IMR-90 (cell line): Measurements from ENCODE around the gene SEC16A. TPM values are rescaled to one million over a fixed set of nuclear protein-coding genes. Genes with fewer than 3 reads are reported as not detected.

Source experiments
- ATAC-seq: fragments of 200-7000 bp; cut with Tn5 transposase; 2 replicates; pipeline ENCODE4 v1.9.1; 2020; ENCODE audit warnings: low read depth, mild to moderate bottlenecking, moderate library complexity
- BruUV-seq: library from RNA; stranded (reverse); fragments of 400-500 nt; replicated peaks from 2 replicates; lab custom pipeline; 2021; lab: Mats Ljungman, UMichigan
- CTCF ChIA-PET: fragments of 300-600 bp; formaldehyde crosslinking; extraction: SDS; loops from one replicate; lab custom pipeline; 2021; ENCODE audit warnings: antibody characterized with exemption; lab: Yijun Ruan, JAX
- POLR2A ChIA-PET: fragments of 300-600 bp; sonication (Branson Sonifier 250); formaldehyde crosslinking; loops from one replicate; lab custom pipeline; 2022; ENCODE audit warnings: antibody characterized with exemption; ENCODE audit not compliant: unreplicated experiment; lab: Charles Lee
- DNase-seq: peaks from one replicate; pipeline ENCODE4 v3.0.0; 2013
- H2AFZ ChIP-seq: replicated peaks from 2 replicates; pipeline ENCODE3; 2013; ENCODE audit warnings: low read length, mild to moderate bottlenecking; ENCODE audit not compliant: poor library complexity
- H2AK5ac ChIP-seq: 2 replicates; pipeline ENCODE4 v1.6.1; 2013; ENCODE audit warnings: low read depth, low read length, inconsistent platforms
- H2AK9ac ChIP-seq: replicated peaks from 2 replicates; pipeline ENCODE3; 2013; ENCODE audit warnings: mild to moderate bottlenecking, low read depth, low read length, moderate library complexity; ENCODE audit not compliant: poor library complexity
- H2BK120ac ChIP-seq: 2 replicates; pipeline ENCODE4 v1.6.1; 2013; ENCODE audit warnings: low read depth, low read length, inconsistent platforms
- H2BK15ac ChIP-seq: 3 replicates; pipeline ENCODE4 v1.6.1; 2013; ENCODE audit warnings: low read depth, low read length, inconsistent platforms
- H2BK20ac ChIP-seq: 2 replicates; pipeline ENCODE4 v1.6.1; 2013; ENCODE audit warnings: low read depth, mild to moderate bottlenecking, inconsistent platforms, low read length, moderate library complexity
- H2BK5ac ChIP-seq: 2 replicates; pipeline ENCODE4 v1.6.1; 2013; ENCODE audit warnings: mild to moderate bottlenecking, low read depth, low read length, inconsistent platforms; ENCODE audit not compliant: poor library complexity, severe bottlenecking
- H3K14ac ChIP-seq: replicated peaks from 2 replicates; pipeline ENCODE4 v1.6.1; 2013; ENCODE audit warnings: low read depth, low read length, inconsistent platforms
- H3K18ac ChIP-seq: 2 replicates; pipeline ENCODE4 v1.6.1; 2013; ENCODE audit warnings: low read depth, low read length, control low read depth
- H3K23ac ChIP-seq: 2 replicates; pipeline ENCODE4 v1.6.1; 2013; ENCODE audit warnings: low read depth, low read length, inconsistent platforms
- H3K27ac ChIP-seq: 2 replicates; pipeline ENCODE4 v1.5.1; 2013; ENCODE audit warnings: mild to moderate bottlenecking, control low read depth, low read length; ENCODE audit not compliant: insufficient read depth
- H3K27me3 ChIP-seq: 2 replicates; pipeline ENCODE4 v1.6.1; 2013; ENCODE audit warnings: low read length; ENCODE audit not compliant: control insufficient read depth, insufficient read depth
- H3K36me3 ChIP-seq: 2 replicates; pipeline ENCODE4 v1.6.1; 2013; ENCODE audit warnings: low read length, mixed read lengths; ENCODE audit not compliant: control insufficient read depth, insufficient read depth
- H3K4ac ChIP-seq: 2 replicates; pipeline ENCODE4 v1.6.1; 2013; ENCODE audit warnings: low read depth, low read length, inconsistent platforms
- H3K4me1 ChIP-seq: 2 replicates; pipeline ENCODE4 v1.6.1; 2013; ENCODE audit warnings: low read length, mixed read lengths; ENCODE audit not compliant: control insufficient read depth, insufficient read depth
- H3K4me2 ChIP-seq: 2 replicates; pipeline ENCODE4 v1.6.1; 2013; ENCODE audit warnings: low read depth, mild to moderate bottlenecking, control low read depth, low read length, moderate library complexity
- H3K4me3 ChIP-seq: 2 replicates; pipeline ENCODE4 v1.5.1; 2013; ENCODE audit warnings: low read depth, mild to moderate bottlenecking, control low read depth, low read length, moderate library complexity; ENCODE audit not compliant: insufficient read depth
- H3K56ac ChIP-seq: 2 replicates; pipeline ENCODE4 v1.6.1; 2013; ENCODE audit warnings: low read length, inconsistent platforms; ENCODE audit not compliant: insufficient read depth; ENCODE audit errors: extremely low read depth
- H3K79me1 ChIP-seq, 2 experiments: 2 replicates each; pipeline ENCODE4 v1.6.1; 2013; ENCODE audit warnings: low read length in 2 of 2, inconsistent platforms in 1 of 2, low read depth in 1 of 2
- H3K9ac ChIP-seq: 2 replicates; pipeline ENCODE4 v1.6.1; 2013; ENCODE audit warnings: low read depth, low read length, control low read depth
- H3K9me1 ChIP-seq: 2 replicates; pipeline ENCODE4 v1.6.1; 2013; ENCODE audit warnings: low read length, inconsistent platforms; ENCODE audit not compliant: insufficient read depth
- H3K9me3 ChIP-seq: 2 replicates; pipeline ENCODE4 v1.6.1; 2013; ENCODE audit warnings: low read length; ENCODE audit not compliant: control insufficient read depth, insufficient read depth
- H4K20me1 ChIP-seq: 2 replicates; pipeline ENCODE4 v1.6.1; 2013; ENCODE audit warnings: low read length, inconsistent platforms; ENCODE audit not compliant: insufficient read depth
- H4K5ac ChIP-seq: 2 replicates; pipeline ENCODE4 v1.6.1; 2013; ENCODE audit warnings: mild to moderate bottlenecking, low read depth, low read length, control low read depth
- H4K8ac ChIP-seq, 2 experiments: 2 replicates each; pipeline ENCODE4 v1.6.1; 2013; ENCODE audit warnings: low read depth in 2 of 2, low read length in 2 of 2, control low read depth in 1 of 2, inconsistent platforms in 1 of 2
- H4K91ac ChIP-seq: 2 replicates; pipeline ENCODE4 v1.6.1; 2013; ENCODE audit warnings: low read depth, low read length, inconsistent platforms; ENCODE audit not compliant: insufficient read depth
- BHLHE40 ChIP-seq: fragments of 150-350 bp; IDR thresholded peaks from 2 replicates; pipeline ENCODE4 v1.6.1; 2016; ENCODE audit warnings: mild to moderate bottlenecking, low read depth, low read length
- CHD1 ChIP-seq: IDR thresholded peaks from 2 replicates; pipeline ENCODE4 v1.6.1; 2012; ENCODE audit warnings: low read depth, low read length, improper control_type of control experiment
- FOS ChIP-seq: fragments of 150-350 bp; IDR thresholded peaks from 2 replicates; pipeline ENCODE4 v1.6.1; 2016; ENCODE audit warnings: low read depth, low read length
- MAFK ChIP-seq: IDR thresholded peaks from 2 replicates; pipeline ENCODE4 v1.6.1; 2012; ENCODE audit warnings: low read depth, low read length, improper control_type of control experiment
- MAZ ChIP-seq: IDR thresholded peaks from 2 replicates; pipeline ENCODE4 v1.6.1; 2012; ENCODE audit warnings: low read depth, mild to moderate bottlenecking, low read length, improper control_type of control experiment, moderate library complexity, borderline replicate concordance
- MXI1 ChIP-seq: IDR thresholded peaks from 2 replicates; pipeline ENCODE4 v1.6.1; 2012; ENCODE audit warnings: low read depth, mild to moderate bottlenecking, low read length, moderate library complexity, borderline replicate concordance
- POLR2A ChIP-seq: IDR thresholded peaks from 2 replicates; pipeline ENCODE4 v1.6.1; 2012; ENCODE audit warnings: mild to moderate bottlenecking, low read depth, low read length
- RAD21 ChIP-seq: IDR thresholded peaks from 2 replicates; pipeline ENCODE4 v1.6.1; 2012; ENCODE audit warnings: low read length, improper control_type of control experiment
- RFX5 ChIP-seq: IDR thresholded peaks from 2 replicates; pipeline ENCODE4 v1.8.0; 2012; ENCODE audit warnings: low read depth, mild to moderate bottlenecking, low read length, moderate library complexity
- SMC3 ChIP-seq: fragments of 150-350 bp; IDR thresholded peaks from 2 replicates; pipeline ENCODE4 v1.6.1; 2016; ENCODE audit warnings: low read depth, mild to moderate bottlenecking, antibody characterized with exemption, low read length, moderate library complexity
- WGBS, 2 experiments: methylation state at CpG; one replicate each; pipeline versions ENCODE4 v1.1.5 to v1.1.7; 2013; ENCODE audit warnings: missing lambda C conversion rate in 2 of 2; ENCODE audit not compliant: insufficient read length in 1 of 2; ENCODE audit errors: extremely low coverage in 2 of 2; 5-methylcytosine and 5-hydroxymethylcytosine counted together
- dilution Hi-C: fragments of 300-500 bp; cut with HindIII; formaldehyde crosslinking; loops from one replicate; pipeline ENCODE4 v1.14.3; 2018; ENCODE audit warnings: low sequenced_read_pairs; ENCODE audit not compliant: unreplicated experiment
- in situ Hi-C: fragments of 300-500 bp; cut with MboI; formaldehyde crosslinking; loops from 3 replicates; pipeline ENCODE4 v1.14.3; 2019; ENCODE audit warnings: low sequenced_read_pairs, inconsistent platforms, mixed read lengths
- intact Hi-C: fragments of 100-400 bp; cut with micrococcal nuclease; formaldehyde crosslinking; loops from 2 replicates; pipeline ENCODE4 v1.10.0; 2022
- polyA plus RNA-seq, 3 experiments: library from polyadenylated mRNA; depleted of rRNA; stranded (reverse); fragments of >200 nt; gene quantifications; 2 replicates each; pipeline ENCODE4 v1.2.3, GENCODE V29; 2012; ENCODE audit warnings: low replicate concordance in 1 of 3
- total RNA-seq: library from RNA; depleted of rRNA; stranded (reverse); fragments of >200 nt; gene quantifications from 2 replicates; pipeline ENCODE4 v1.2.3, GENCODE V29; 2012
- TF ChIP-seq, protein P1 (sequence below): conservative IDR thresholded peaks from 2 replicates; pipeline ENCODE4 v1.5.1; 2012; ENCODE audit warnings: mild to moderate bottlenecking, low read depth, low read length, improper control_type of control experiment
- TF ChIP-seq, protein P2 (sequence below): fragments of 150-350 bp; IDR thresholded peaks from 2 replicates; pipeline ENCODE4 v1.6.1; 2016; ENCODE audit warnings: low read depth, mild to moderate bottlenecking, low read length, moderate library complexity, borderline replicate concordance

The SEC16A gene
- total and polyA plus RNA-seq, 2 of the 4 experiments (the other 2 are of a cell fraction) = 12.2 to 48.1 TPM

DNA sequence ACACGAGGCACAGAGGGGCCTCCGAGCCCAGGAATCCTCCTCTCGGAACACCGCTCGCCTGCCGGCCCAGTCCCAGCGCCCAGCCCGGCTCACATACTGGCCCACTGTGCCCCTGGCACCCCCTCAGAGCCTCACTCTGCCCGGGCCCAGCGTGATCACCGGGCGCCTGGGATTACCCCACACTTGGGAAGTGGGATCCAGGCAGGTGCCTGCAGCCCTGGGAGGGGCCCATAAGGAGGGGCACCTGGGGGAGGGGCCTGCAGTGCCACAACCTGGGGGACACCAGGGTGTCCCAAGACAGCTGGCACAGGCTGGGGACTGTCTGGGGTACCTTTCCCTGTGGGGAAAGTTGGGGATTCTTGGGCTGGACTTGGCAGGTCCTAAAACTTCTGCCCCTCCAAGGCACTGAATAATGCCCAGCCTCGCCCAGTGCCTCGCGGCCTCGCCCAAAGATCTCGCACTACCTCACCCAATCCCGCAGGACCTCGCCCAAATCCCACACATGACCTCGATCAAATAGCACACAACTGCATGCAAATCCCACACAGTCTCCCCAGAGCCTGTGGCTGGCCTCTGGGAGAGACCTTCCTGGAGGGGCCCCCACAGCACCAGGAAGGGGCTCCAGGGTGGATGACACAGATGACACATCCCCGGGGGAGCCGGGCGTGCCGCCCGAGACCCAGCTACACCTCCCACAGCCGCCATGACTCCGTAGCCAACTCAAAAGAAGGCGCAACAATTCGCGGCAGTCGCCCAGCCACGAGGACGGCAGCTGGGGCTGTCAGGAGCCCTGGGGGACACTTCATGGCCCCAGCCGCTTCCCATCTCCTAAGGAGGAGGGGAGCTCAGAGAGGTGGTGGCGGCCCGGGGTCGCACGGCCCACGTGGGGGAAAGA, 49.3 kb upstream of the SEC16A start (continued):
- no peak for TF ChIP-seq MXI1

DNA sequence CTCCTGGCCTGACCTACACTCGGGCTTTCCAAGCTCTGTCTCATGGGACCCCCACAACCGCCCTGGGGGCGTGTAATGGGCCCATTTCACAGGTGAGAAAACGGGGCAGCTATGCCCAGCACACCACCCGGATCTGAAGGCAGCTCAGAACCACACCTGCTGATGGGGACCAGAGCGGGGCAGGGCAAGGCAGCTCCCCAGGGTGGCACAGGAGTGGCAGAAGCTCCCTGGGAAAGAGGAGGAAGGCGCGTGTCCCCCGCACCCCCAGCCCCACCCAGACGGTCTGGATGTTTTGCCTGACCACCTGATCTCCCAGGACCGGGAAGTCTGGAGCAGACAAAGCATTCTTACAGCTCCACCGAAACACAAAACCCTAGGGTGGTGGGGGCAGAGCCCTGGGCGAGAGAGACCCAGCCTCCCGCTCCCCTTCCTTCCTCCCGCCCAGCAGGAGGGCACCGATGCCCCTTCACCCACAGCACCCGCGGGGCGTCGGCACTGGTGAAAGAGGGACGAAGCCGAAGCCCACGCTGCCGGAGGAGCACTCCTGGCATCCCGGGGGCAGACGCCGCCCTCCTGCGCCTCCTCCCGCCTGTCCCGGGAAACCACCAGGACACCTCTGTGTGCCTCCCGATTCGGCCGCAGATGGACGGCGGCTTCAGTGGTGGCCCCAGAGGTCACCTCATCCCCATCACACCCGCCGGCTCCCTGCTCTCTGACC, 48.5 kb upstream of the SEC16A start:
- H3K36me3 ChIP-seq = peaks cover 14% of the 10 kb centered on the region; the same call in 1 of the 2 replicates
- in situ Hi-C loops (no loop called here), intact Hi-C loops (no loop called here), dilution Hi-C loops (no loop called here)
- H4K20me1 ChIP-seq = peaks cover 62% of the 10 kb centered on the region
- DNase-seq (no peak), ATAC-seq (no peak)
- no peak overlapping the region for H4K8ac ChIP-seq
- peaks cover 2% of the 10 kb centered on the region; the same call in 1 of the 2 replicates for H3K4me1 ChIP-seq
- no peak overlapping the region for H2AK5ac ChIP-seq
- H2BK120ac ChIP-seq = no peak overlapping the region
- no peak overlapping the region for H2AK9ac ChIP-seq
- H2BK5ac ChIP-seq = no peak overlapping the region
- H3K4me3 ChIP-seq = no peak overlapping the region
- CTCF ChIA-PET = no interaction called here
- POLR2A ChIA-PET = no interaction called here
- H4K91ac ChIP-seq = no peak overlapping the region
- WGBS, 2 experiments = 92% methylated on average over 19 of the region's 37 CpGs; no CpG with 5 or more reads in 1 of the 2 experiments
- no peaks in the 10 kb centered on the region for H3K9me1 ChIP-seq
- no peak overlapping the region for H3K56ac ChIP-seq
- H3K4ac ChIP-seq = no peak overlapping the region
- H3K9me3 ChIP-seq = no peaks in the 10 kb centered on the region
- no peak overlapping the region for H3K14ac ChIP-seq
- peaks cover 5 to 50% of the 10 kb centered on the region in 2 experiments; a peak in 3 of 4 replicates for H3K79me1 ChIP-seq
- H3K9ac ChIP-seq = no peak overlapping the region
- no peak overlapping the region for H2AFZ ChIP-seq
- no peak overlapping the region for H2BK15ac ChIP-seq
- BruUV-seq = no TSS peak
- H2BK20ac ChIP-seq = no peak overlapping the region
- H3K18ac ChIP-seq = no peak overlapping the region
- no peak overlapping the region for H4K5ac ChIP-seq
- H3K27ac ChIP-seq = no peak overlapping the region
- H3K4me2 ChIP-seq = no peak overlapping the region
- H3K27me3 ChIP-seq = no peaks in the 10 kb centered on the region
- no peak overlapping the region for H3K23ac ChIP-seq
- TF ChIP-seq, protein P1, sequence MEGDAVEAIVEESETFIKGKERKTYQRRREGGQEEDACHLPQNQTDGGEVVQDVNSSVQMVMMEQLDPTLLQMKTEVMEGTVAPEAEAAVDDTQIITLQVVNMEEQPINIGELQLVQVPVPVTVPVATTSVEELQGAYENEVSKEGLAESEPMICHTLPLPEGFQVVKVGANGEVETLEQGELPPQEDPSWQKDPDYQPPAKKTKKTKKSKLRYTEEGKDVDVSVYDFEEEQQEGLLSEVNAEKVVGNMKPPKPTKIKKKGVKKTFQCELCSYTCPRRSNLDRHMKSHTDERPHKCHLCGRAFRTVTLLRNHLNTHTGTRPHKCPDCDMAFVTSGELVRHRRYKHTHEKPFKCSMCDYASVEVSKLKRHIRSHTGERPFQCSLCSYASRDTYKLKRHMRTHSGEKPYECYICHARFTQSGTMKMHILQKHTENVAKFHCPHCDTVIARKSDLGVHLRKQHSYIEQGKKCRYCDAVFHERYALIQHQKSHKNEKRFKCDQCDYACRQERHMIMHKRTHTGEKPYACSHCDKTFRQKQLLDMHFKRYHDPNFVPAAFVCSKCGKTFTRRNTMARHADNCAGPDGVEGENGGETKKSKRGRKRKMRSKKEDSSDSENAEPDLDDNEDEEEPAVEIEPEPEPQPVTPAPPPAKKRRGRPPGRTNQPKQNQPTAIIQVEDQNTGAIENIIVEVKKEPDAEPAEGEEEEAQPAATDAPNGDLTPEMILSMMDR = no peak
- no peak for TF ChIP-seq FOS
- no peak for TF ChIP-seq MXI1
- TF ChIP-seq MAFK = no peak
- TF ChIP-seq, protein P2, sequence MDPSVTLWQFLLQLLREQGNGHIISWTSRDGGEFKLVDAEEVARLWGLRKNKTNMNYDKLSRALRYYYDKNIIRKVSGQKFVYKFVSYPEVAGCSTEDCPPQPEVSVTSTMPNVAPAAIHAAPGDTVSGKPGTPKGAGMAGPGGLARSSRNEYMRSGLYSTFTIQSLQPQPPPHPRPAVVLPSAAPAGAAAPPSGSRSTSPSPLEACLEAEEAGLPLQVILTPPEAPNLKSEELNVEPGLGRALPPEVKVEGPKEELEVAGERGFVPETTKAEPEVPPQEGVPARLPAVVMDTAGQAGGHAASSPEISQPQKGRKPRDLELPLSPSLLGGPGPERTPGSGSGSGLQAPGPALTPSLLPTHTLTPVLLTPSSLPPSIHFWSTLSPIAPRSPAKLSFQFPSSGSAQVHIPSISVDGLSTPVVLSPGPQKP = no peak
- no peak for TF ChIP-seq RFX5
- no peak for TF ChIP-seq RAD21
- no peak for TF ChIP-seq MAZ
- TF ChIP-seq SMC3 = no peak
- TF ChIP-seq BHLHE40 = no peak
- TF ChIP-seq POLR2A = no peak
- no peak for TF ChIP-seq CHD1
